Testis (tissue), 3 donors: ENCODE results near the gene COL9A1. TPM values are rescaled to one million over a fixed set of nuclear protein-coding genes. Genes with fewer than 3 reads are reported as not detected.

Experiments
- DNase-seq: peaks from one replicate; pipeline ENCODE4 v3.0.0-alpha.2; 2019
- H3K27ac ChIP-seq, 2 donors: fragments of 200-600 bp; sonication (generic); one replicate each; pipeline ENCODE4 v1.5.1; 2019
- H3K27me3 ChIP-seq: fragments of 200-600 bp; sonication (generic); one replicate; pipeline ENCODE4 v1.5.1; 2019
- H3K36me3 ChIP-seq: fragments of 200-600 bp; sonication (generic); one replicate; pipeline ENCODE4 v1.5.1; 2017; ENCODE audit warnings: low read depth; ENCODE audit errors: missing control alignments
- H3K4me1 ChIP-seq: fragments of 200-600 bp; sonication (generic); one replicate; pipeline ENCODE4 v1.5.1; 2019
- H3K4me3 ChIP-seq, 2 donors: fragments of 200-600 bp; sonication (generic); one replicate each; pipeline ENCODE4 v1.5.1; 2017 to 2019
- H3K9me3 ChIP-seq: fragments of 200-600 bp; sonication (generic); one replicate; pipeline ENCODE4 v1.5.1; 2017
- CTCF ChIP-seq, 3 experiments: fragments of 450-650 bp in 2 of 3; fragments of 200-600 bp in 1 of 3; sonication (generic) in 1 of 3; IDR thresholded peaks; one replicate each; pipeline ENCODE4 v1.5.1; 2016 to 2019; ENCODE audit warnings: antibody characterized with exemption in 3 of 3, mild to moderate bottlenecking in 2 of 3, moderate library complexity in 1 of 3
- POLR2A ChIP-seq: fragments of 450-650 bp; IDR thresholded peaks from one replicate; pipeline ENCODE4 v1.6.1; 2017; ENCODE audit warnings: antibody characterized with exemption, mild to moderate bottlenecking, moderate library complexity
- WGBS, 2 donors: methylation state at CpG; one replicate each; pipeline ENCODE4 v1.1.5; 2018; 5-methylcytosine and 5-hydroxymethylcytosine counted together
- intact Hi-C: fragments of 100-400 bp; cut with DNase I; formaldehyde crosslinking; loops from one replicate; pipeline ENCODE4 v1.15.1; 2023; ENCODE audit warnings: low total_unique reads
- polyA plus RNA-seq: library from polyadenylated mRNA; stranded (reverse); fragments of 350-450 nt; fragmentation: Illumina TruSeq; extraction: RNeasy Lipid Tissue Mini Kit (QIAGEN cat#74804); gene quantifications from one replicate; pipeline ENCODE4 v1.2.3, GENCODE V29; 2014; ENCODE audit warnings: low read depth, low replicate concordance; ENCODE audit not compliant: insufficient read depth
- total RNA-seq, 2 donors: library from RNA; depleted of rRNA; stranded (reverse); fragments of >200 nt; gene quantifications; one replicate each; pipeline ENCODE4 v1.2.3, GENCODE V29; 2016

COL9A1 gene
- total and polyA plus RNA-seq, 3 donors from 2014 or later = 1.5 to 8.1 (median 1.8) TPM

- intact Hi-C loops = no loop called here
These were observed 4.8 kb downstream of the COL9A1 start for GRCh38 chr6:70298068-70298467.

DNA sequence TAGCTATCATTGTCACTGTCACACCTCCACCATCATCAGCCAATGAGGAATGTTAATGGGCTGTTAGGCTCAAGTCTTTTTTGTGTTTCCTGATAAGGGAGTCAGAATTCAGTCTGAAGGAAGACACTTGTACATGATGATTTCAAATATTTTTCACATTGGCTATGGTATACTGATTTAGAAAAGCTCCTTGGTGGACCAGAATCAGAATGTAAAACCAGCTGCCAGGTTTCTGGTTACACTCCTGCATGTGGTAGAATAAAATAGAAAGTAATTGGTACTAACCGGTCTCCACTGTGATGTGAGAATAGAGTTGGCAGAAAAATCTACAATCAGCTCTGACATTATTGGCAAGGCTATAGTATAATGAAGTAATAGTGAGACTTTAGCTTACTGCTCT, 10.7 kb downstream of the COL9A1 start:
- no peak for DNase-seq
- TF ChIP-seq POLR2A = no peak
- TF ChIP-seq CTCF (IDR thresholded peaks at IDR 0.05) = no peak
- Histone ChIP-seq H3K36me3 (no peaks in the 10 kb centered on the region), H3K9me3 (no peaks in the 10 kb centered on the region), H3K27ac (no peak overlapping the region), H3K4me3 (no peak overlapping the region), H3K4me1 (no peaks in the 10 kb centered on the region), H3K27me3 (no peaks in the 10 kb centered on the region)
- intact Hi-C loops = no loop called here
- WGBS, 2 donors = 68 to 82% methylated on average over 1 of the region's 1 CpG

More at GRCh38 chr6:70298068-70298467, 4.8 kb downstream of the COL9A1 start:
- DNase-seq = no peak
- TF ChIP-seq CTCF (IDR thresholded peaks at IDR 0.05) = no peak
- TF ChIP-seq POLR2A = no peak
- no peaks in the 10 kb centered on the region for H3K27me3 ChIP-seq
- no peaks in the 10 kb centered on the region for H3K9me3 ChIP-seq
- no peak overlapping the region for H3K27ac ChIP-seq
- no peak overlapping the region for H3K4me3 ChIP-seq
- no peaks in the 10 kb centered on the region for H3K36me3 ChIP-seq
- H3K4me1 ChIP-seq = no peaks in the 10 kb centered on the region

- intact Hi-C loops = no loop called here
- TF ChIP-seq POLR2A (no peak), CTCF (IDR thresholded peaks at IDR 0.05) (no peak)
- H3K9me3 ChIP-seq = no peaks in the 10 kb centered on the region
- WGBS, 2 donors = 48 to 67% methylated on average over 2 of the region's 2 CpGs
- H3K4me1 ChIP-seq = no peaks in the 10 kb centered on the region
- H3K4me3 ChIP-seq = no peak overlapping the region
- H3K36me3 ChIP-seq = no peaks in the 10 kb centered on the region
- DNase-seq = no peak
- no peak overlapping the region for H3K27ac ChIP-seq
- no peaks in the 10 kb centered on the region for H3K27me3 ChIP-seq
These were observed 13.6 kb downstream of the COL9A1 start for GRCh38 chr6:70289299-70289698.

DNA sequence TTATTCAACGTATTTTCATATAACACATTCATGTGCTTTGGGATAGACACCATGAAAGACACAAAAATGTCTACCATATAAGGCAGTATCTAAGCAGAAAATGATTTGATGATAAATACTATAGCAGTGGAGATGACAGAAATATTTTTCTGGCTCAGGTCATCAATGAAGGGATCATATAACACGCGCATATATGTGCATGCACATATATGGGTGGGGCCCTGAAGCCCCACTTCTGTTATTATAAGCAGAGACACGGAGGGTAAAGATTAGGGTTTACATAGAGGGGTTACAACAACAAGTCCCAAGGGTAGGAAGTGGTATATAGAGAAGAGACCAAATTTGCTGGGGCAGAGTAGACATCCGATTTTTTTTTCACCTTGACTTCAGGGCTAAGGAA, 16.0 kb downstream of the COL9A1 start:
- WGBS, 2 donors = 87 to 88% methylated on average over 5 of the region's 5 CpGs
- no peaks in the 10 kb centered on the region for H3K9me3 ChIP-seq
- H3K36me3 ChIP-seq = no peaks in the 10 kb centered on the region
- H3K4me3 ChIP-seq = no peak overlapping the region
- H3K27ac ChIP-seq = no peak overlapping the region
- peaks cover 11% of the 10 kb centered on the region for H3K4me1 ChIP-seq
- DNase-seq = no peak
- TF ChIP-seq CTCF (IDR thresholded peaks at IDR 0.05) (no peak), POLR2A (no peak)
- intact Hi-C loops = no loop called here
- no peaks in the 10 kb centered on the region for H3K27me3 ChIP-seq

DNA sequence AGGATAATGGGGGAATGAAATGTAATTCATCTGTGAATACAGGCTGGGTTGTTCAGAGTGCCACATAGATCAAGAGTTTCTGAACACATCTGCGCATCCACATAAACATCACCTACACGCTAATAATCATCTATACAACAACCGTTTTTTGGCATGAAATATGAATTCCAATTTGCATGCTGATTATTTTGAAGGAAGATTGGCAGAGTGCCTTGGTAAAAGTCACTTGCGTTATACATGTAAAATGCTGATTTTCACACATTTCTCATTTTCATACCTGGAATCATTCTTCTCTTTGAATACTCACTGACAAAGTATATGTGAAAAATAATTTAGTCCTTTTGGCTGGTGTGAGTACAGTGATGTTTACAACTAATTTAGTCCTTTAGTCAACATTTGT, 17.7 kb downstream of the COL9A1 start:
- 80 to 84% methylated on average over 4 of the region's 4 CpGs for WGBS, 2 donors
- Histone ChIP-seq H3K27me3 (no peaks in the 10 kb centered on the region), H3K9me3 (no peaks in the 10 kb centered on the region), H3K27ac (no peak overlapping the region), H3K4me3 (no peak overlapping the region), H3K36me3 (no peaks in the 10 kb centered on the region), H3K4me1 (peaks cover 11% of the 10 kb centered on the region)
- no peak for TF ChIP-seq CTCF (IDR thresholded peaks at IDR 0.05)
- no peak for TF ChIP-seq POLR2A
- no peak for DNase-seq
- intact Hi-C loops = no loop called here
